ENCODE data around the gene CRAT.
"Not testable (repeated sequence)": the region's sequence is repeated elsewhere in the genome, so short reads cannot be mapped to it uniquely, and the experiment has no call there.

Gene CRAT

DNA sequence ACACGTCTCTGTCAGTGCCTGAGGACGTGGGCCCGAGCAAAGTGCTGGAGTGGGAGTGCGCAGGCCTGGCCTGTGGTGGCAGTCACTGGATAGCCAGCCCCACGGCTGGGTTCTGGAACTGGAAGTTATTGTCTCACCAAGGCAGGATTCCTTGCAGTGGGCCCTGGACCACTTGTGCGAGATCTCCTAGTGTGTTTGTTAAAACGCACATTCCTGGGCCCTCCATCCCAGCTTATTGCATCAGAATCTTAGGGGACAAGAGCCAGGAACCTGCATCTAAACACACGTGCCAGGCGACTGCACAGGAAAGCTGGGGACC, 27.5 kb upstream of the CRAT start:
- no peak for DNase-seq

DNA sequence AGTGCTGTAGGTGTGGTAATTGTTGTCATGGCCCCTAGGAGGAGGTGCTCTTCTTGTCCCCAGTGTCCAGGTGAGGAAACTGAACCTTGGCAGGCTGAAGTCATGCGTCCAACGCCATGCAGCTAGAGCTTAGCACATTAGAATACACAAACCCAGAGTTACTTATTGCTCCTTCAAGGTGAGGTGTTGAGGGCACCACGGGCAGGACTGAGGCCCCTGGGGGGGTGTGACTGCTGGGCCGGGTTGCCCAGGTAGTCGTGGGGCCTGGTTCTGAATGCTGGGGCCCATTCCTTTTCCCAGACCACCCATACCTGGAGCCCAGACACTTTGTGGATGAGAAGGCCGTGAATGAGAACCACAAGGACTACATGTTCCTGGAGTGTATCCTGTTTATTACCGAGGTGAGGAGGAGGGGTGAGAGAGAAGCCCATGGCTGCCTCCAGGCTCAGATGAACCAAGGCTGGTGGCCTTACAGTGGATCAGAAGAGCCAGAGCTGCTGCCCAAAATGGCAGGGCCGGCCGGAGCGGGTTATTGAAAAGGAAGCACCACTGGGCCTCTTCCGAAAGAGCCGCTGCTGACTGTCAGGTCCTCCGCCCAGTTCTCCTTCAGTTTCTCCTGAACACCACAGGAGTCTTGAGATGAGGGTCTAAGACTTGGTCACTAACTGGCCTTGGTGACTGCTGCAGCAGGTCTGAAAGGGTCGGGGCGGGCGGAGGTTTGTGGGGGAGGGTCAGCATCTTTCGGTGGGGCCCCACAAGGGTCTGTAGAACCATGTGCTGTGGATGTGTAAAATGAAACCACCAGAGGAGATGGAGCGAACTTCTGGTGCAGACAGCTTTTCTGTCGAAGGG, 26.9 kb upstream of the CRAT start:
- DNase-seq: no peak

DNA sequence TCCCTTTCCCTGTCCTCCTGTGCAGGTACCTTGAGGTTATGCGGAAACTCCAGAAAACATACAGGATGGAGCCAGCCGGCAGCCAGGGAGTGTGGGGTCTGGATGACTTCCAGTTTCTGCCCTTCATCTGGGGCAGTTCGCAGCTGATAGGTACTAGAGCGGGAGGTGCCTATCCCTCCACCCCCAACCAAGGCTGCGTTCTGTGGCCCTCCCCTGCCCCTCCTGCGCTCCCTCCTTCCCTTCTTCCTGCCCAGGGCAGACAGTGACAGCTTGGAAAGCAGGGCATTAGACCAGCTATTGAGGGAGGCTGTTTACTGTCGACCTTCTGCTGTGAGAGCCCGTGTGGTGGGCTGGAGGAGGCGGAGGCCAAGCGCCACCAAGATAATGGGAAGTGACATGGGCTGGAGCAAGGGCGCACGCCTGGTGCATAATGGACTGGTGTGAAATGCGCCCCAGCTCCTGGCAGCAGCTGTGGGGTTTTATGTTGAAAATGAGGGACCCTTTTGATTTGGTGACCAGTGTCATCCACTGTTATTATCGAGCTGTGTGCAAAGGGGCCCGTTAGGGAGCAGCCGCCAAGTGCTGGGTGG, 25.9 kb upstream of the CRAT start:
- DNase-seq: no peak

DNA sequence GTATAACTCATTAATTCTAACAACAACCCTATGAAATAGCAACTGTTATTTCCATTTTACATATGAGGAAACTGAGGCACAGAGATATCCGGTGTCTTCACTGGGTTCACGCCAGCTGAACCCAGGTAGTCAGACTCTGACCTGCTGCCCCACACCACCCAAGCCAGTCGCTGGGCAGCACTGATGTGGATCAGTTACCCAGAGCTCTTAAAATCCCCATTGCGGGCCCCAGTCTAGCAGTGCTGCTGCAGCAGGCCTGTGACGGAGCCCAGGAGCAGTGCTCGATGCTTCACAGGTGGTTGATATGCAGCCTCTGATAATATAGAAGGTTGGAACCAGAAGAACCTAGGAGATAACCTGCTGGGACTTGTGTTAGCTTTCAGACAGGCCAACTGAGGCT, 24.9 kb upstream of the CRAT start:
- DNase-seq: no peak

DNA sequence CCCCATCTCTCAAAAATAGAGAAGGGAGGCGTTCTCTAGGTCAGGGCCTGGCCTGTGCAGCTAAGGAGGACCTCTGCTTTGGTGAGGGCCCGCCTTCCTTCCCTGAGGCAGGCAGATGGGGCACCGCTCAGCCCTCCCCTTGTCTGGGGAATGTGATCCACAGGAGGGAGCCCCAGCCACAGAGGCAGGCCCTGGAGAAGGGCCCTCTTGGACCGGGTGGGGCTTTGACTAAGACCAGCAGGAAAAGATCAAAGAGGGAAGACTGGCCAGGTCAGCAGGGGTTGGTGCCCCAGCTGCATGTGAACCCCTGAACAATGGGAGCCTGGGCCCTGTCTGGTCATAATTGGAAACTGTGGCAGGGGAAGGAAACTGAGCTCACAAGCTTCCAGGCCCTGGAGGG, 22.5 kb upstream of the CRAT start:
- DNase-seq: no peak

DNA sequence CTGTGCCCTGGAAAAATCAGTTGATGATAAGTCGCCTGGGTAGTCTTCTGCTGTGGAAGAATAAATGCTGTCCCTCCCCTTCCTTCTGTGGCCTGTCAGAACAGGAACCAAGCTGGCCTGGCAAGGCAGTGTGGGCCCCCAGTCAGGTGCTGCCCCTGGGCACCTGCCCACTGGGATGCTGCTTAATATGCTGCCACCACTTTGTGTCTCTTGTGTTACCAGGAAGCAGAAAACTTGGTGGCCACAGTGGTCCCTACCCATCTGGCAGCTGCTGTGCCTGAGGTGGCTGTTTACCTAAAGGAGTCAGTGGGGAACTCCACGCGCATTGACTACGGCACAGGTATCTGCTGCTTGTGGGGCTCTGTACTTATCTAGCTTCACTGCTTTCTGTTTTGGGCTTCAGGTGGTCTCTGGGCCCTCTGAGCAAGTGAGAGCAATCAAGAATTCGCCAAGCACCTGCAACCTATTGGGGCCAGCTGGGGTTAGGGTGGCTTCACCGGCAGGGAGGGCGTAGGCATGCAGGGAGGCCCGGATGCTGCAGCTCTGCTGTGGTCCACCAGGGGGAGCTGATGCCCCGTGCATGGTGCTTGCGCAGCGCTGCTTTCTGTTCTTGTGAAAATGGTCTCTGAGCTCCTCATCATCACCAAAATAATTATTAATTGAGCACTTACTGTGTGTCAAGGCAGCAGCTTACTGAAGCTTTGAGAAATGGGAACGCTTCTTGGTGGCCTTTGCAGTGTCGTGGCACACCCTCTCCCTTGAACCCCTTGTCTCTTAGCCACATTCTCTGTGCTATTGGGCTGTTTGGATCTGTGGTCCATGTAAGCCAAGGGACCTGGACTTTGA, 20.9 kb upstream of the CRAT start:
- peak; percentile 85 for DNase-seq

DNA sequence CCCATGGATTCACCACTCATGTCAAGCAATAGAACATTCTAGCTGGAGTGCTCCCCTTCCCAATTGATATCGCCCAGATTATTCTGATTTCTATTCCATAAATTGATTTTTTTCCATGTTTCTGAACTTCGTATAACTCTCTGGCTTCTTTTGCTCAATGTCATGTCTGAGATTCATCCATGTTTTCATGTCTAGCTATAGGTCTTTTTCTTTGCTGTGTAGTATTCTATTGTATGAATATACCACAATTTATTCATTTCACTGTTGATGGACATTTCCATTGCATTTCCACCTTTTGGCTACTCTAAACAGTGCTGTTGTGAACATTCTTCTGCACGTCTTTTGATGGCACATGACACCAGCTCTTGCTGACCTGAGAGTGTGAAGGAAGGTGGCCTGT, 20.2 kb upstream of the CRAT start:
- no peak for DNase-seq

DNA sequence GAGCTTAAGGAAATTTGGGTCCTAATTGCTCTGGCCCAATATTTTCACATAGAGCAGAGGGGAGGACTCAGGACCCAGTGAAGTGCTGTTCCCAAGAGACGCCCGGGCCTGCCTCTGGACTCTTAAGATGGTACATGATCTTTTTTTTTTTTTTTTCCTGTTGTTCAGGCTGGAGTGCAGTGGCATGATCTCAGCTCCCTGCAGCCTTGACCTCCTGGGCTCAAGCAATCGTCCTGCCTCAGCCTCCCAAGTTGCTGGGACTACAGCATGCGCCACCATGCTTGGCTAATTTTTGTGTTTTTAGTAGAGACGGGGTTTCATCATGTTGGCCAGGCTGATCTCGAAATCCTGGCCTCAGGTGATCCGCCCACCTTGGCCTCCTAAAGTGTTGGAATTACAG, 19.7 kb upstream of the CRAT start:
- DNase-seq: not testable (repeated sequence)

DNA sequence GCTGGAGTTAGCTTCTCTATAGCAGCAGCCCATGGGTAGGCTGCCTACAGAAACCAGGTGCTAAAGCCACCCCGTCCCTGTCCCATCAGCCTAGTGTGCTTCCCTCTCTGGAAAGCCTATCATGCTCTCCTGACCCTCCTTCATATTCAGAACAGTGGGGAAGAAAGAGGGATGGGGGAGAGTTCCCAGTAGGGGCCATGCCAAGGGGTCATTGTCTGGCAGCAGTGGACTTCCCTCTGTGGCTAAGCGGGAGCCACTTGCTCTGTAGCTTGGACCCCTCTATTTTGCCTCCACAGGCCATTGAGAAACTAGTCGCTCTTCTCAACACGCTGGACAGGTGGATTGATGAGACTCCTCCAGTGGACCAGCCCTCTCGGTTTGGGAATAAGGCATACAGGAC, 18.1 kb upstream of the CRAT start:
- DNase-seq: no peak

DNA sequence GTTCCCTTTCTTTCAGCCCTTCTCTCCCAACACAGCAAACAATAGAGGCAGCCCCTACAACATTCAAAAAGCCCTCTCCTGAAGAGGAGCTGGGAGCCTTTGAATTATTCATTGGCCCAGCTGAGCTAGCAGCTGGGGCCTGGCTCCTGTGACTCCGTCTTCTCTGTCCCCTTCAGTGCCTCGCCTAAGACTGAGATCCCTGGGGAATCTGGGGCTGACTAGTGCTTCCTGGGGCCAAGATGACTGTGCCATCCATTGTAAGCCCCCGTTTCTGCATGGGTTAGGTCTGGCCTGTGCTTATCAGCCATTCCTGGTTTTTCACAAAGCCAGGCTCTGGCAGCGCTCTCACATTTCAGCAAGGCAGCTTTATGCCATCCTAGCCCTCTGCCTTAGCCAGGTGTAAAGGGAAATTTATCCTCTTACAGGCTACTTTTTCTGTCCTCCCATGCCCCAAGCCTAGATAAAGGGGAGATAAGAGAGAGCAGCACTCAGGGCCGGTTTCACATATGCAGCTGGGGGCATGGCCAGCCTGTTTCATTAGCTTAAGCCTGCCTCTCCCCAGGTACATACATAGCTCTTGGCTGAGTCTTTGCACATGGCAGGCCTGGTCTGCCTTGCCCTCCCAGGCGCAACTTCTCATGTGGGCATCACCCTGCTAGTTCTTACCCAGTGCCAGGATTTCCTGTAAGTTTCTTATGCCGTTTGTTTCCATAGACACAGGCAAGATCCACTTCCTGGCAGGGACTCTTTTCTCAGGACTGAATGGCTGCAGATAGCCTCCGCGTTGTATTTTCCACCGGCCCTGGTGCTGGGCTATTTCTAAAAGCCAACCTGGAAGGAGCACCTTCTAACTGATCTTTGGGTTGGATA, 16.4 kb upstream of the CRAT start:
- no peak for DNase-seq

DNA sequence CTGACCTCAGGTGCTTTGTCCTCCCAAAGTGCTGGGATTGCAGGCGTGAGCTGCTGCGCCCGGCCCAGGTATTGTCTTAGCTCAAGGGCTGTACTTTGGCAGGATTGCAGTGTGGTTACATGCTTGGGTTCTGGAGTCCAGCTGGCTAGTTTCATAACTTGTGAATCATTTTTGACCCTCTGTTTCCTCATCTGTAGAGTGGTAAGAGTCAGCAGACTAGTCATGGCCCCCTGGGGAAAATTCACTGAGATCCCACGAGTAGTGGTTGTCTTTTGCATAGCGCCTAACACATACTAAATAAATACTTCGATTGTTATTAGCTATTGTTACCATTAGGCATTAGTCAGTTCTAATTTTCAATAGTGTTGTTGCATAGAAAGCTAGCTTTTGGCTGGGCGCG, 14.9 kb upstream of the CRAT start:
- DNase-seq: no peak

DNA sequence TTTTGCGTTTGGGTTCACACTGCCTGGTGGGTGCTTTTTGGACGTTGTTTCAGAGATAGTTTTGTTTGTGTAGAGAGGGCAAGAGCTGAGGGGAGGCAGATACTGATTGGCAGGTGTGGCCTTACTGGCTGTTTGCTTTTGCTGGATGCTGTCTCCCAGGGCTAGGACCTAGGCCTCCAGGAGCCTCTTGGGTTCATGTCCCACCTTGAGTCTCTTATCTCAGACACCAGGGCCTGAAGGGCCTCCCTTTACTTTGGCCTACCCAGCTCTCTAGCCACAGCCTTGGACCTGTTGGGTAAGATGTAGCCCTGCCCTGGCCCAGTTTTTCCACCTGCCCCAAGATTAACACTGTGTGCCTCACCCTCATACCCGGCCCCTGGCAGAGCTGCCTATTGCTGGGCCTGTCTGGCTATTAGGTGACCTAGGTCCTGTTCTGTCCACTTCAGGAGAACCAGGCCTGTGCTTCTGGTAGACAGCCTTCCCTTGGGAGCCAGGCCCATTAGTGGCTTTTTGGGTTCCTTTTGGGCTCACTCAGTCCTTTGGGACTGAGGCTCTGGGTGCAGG, 14.0 kb upstream of the CRAT start:
- DNase-seq: no peak

DNA sequence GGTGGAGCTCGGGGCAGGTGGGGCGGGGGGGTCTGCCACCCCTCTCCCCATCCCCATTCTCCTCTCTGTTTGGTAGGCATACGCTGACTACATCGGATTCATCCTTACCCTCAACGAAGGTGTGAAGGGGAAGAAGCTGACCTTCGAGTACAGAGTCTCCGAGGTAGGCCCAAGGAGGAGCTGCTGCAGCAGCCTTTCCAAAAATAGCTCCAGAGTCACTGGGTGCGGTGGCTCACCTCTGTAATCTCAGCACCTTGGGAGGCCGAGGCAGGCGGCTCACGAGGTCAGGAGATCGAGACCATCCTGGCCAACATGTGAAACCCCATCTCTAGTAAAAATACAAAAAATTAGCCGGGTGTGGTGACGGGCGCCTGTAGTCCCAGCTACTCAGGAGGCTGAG, 12.4 kb upstream of the CRAT start:
- DNase-seq: not testable (repeated sequence)

DNA sequence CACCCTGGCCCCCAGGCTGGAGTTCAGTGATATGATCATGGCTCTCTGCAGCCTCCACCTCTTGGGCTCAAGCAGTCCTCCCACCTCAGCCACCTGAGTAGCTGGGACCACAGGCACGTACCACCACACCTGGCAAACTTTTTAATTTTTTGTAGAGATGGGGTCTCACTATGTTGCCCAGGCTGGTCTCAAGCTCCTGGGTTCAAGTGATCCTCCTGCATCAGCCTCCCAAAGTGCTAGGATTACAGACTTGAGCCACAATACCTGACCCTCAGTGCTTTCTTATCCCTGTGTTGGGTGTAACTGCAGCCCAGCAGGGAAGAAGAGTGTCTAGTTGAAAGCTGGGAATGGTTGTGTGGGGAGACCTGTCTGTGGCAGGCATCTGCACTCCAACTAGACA, 11.5 kb upstream of the CRAT start:
- DNase-seq: no peak

DNA sequence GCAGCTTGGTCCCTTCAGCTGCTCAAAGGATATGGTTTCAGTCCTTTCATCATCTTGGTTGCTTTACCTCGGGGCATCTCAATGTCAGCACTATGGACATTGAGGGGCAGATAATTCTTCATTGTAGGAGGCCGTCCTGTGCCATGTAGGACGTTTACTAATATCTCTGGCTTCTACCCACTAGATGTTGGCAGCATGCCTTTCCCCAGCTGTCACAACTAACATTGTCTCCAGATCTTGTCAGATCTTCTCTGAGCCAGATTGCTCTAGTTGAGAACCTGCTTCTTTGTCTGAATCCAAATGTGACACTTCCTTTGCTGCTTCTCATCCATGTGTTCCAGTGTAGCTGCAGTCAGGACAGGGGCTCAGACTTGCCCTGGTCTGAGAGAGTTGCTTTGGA, 10.9 kb upstream of the CRAT start:
- DNase-seq: no peak

DNA sequence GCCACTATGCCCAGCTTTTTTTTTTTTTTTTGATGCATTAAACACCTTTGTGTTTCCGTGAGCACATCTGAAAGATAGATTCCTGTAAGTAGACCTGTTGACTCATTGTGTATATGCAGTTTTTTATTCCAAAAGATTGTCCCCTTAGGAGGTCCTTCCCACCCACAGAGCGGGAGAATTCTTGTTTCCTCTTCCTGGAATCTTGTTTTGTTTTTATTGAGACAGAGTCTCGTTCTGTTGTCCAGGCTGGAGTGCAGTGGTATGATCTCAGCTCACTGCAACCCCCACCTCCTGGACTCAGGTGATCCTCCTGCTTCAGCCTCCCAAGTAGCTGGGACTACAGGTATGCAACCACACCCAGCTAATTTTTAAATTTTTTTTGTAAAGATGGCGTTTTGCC, 8.2 kb upstream of the CRAT start:
- no peak for DNase-seq

DNA sequence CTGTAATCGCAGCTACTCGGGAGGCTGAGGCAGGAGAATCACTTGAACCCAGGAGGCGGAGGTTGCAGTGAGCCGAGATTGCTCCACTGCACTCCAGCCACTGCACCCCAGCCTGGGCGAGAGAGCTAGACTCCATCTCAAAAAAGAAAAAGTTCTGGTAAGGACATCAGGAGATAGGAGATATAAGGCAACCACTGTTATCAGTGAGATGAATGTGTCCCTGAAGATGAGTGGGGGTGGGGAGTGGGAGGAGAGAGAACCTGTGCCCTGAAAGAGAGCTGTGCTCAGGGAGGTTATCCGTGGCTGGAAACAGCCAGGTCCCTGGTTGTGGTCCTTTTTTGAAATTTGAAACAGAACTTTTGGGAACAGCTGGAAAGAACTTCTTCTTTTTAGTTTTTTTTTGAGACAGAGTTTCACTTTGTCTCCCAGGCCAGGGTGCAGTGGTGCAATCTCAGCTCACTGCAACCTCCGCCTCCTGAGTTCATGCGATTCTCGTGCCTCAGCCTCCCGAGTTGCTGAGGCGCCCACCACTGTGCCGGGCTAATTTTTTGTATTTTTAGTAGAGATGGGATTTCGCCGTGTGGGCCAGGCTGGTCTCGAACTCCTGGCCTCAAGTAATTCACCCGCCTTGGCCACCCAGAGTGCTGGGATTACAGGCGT, 3.2 kb upstream of the CRAT start:
- no peak for DNase-seq

DNA sequence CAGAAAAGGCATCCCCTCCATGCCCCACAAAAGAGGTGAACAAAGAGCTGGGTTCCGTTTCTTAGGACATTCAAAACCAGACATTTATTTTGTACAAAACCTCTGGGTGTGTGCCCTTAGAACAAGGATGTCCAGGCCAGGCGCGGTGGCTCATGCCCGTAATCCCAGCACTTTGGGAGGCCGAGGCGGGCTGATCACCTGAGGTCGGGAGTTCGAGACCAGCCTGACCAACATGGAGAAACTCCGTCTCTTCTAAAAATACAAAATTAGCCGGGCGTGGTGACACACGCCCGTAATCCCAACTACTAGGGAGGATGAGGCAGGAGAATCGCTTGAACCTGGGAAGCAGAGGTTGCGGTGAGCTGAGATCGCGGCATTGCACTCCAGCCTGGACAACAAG, 1.9 kb upstream of the CRAT start:
- DNase-seq: not testable (repeated sequence)

DNA sequence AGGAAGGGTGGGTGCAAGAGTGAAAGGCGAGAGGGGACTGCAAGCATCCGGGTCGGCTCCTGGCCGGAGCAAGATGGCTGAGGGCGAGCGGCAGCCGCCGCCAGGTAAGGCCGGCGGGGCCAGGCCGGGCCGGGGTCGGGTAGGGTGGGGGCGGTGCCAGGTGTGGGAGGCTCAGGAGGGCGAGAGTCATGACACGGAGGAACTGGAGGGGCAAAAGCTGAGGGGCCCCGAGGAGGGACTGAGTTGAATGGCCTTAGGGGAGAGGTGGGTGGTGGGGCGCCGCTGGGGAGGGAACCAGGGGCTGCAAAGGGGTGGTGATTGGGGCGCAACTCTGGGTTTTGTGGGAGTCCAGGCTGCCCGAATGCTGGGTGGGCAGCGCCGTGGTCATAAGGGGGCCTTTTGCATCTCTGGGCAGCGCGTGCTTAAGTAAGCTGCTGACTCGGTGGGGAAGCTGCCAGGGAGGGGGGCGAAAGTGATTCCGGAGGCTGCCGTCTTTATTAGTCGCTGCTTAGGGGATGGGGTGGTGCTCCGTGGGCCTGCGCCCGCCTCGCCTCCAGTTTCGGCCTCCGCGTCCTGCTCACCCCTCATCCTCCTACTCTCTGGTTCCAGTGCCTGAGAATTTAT, 1.0 kb upstream of the CRAT start:
- peak; percentile 19 for DNase-seq

DNA sequence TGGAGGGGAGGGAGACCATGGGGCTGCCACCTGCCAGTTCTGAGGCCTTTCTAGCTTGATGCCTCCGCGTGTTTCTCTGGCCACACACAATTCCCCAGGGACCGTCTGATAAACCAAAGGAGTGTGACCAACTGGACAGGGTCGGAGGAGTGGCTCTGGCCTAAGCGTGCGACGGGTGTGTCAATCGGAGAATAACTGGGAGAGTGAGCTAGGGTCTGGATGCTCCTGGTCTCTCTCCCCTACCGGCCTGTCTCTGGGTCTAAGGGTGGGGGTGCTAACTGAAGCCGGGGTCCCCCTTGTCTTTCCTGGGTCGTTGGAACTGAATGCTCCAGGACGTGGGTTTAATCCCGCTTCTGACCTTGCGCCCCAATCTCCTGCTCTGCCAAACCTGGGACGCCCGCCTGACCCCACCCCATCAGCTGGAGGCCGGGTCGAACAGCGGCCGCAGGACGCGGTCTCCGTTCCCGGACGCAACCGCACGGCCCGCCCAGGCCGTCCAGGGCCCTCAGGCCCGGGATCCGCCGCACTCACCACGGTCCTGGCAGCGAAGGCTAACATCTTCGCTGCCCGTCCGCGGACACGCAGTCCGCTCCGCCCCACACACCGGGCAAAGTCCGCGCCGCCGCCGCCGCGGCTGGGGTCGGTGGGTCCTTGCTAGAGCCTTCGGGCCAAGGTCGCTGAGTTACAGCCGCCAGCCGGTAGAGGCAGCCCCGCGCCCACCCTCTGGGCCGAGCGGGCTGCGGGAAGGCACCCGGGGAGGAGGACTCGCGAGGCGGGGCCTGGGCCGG, 447 bp downstream of the CRAT start:
- no peak for DNase-seq

DNA sequence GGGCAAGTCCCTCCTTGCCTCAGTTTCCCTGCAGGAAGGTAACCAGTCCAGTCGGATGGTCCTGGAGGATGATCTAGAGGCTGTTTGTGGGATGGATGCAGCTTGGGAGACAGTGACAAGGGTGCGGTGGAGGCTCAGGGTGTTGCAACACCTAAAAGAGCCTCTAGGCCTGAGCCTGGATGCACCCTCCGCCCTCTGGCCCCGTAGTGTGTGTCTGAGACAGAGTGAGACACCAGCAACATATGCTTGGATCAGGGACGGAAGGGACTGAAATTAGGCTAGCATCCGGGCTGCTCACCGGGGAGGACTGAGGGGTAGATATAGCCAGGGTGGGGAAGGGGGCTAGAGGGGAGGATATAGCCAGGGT, 1.1 kb downstream of the CRAT start:
- DNase-seq: peak; percentile 10

All from activated CD4-positive, alpha-beta T cell treated with anti-CD3 and anti-CD28 coated beads, Interleukin-2, amount 50 U/mL, for 1 hour (primary cell).